Activated naive CD4-positive, alpha-beta T cell treated with Interleukin-2 at 50 U/mL for 16 hours (primary cell): ENCODE data around the gene SAMD7.

Source experiments
- DNase-seq: peaks from one replicate; pipeline ENCODE4 v3.0.0-alpha.2; 2020

SAMD7 gene

DNA sequence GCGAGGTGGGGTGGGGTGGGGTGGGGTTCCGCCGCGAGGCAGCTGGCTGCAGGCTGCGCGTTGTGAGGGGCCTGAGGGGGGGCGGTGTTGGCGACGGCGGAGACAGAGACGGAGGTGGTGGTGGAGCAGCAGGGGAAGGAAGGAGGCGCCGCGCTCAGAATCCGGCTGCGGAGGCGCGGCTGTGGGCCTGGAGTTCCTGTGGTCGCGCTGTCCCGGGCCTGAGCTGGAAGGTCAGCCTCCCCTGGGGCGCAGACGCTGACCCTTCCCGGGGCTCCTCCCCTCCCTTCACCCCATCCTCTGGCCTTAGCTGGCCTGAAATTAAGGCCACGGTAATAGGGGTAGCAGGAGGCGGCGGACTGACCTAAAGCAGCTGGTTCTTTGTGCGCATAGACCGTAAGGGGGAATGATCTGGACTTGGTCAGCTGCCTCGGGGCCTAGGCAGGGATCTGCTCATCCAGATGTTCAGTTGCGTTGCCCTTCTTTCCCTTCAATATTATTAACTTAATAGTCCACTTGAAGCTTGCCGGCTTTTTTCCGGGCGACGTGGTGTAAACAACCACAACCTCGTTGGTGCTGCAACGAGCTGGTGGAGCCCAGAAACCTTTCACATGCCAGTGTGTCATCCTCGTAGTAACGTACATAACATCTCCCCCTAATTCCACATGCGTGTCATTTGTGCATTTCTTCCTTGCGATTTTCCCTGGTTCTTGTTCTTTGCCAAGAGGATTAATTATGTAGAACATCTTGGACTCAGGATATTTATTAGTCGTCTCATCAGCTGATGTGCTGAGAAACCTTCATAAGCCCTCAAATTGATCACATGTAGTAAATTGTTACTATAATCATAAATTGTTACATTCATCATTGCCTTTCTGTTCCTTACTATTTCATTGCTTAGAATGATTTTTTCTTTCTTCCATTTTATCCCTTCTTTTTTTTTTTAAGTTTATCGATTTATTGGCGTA is 55.9 kb downstream of the SAMD7 start:
- DNase-seq: peak; percentile 33

GRCh38 chr3:169968224-169968885 is 57.0 kb downstream of the SAMD7 start:
- no peak for DNase-seq

DNA sequence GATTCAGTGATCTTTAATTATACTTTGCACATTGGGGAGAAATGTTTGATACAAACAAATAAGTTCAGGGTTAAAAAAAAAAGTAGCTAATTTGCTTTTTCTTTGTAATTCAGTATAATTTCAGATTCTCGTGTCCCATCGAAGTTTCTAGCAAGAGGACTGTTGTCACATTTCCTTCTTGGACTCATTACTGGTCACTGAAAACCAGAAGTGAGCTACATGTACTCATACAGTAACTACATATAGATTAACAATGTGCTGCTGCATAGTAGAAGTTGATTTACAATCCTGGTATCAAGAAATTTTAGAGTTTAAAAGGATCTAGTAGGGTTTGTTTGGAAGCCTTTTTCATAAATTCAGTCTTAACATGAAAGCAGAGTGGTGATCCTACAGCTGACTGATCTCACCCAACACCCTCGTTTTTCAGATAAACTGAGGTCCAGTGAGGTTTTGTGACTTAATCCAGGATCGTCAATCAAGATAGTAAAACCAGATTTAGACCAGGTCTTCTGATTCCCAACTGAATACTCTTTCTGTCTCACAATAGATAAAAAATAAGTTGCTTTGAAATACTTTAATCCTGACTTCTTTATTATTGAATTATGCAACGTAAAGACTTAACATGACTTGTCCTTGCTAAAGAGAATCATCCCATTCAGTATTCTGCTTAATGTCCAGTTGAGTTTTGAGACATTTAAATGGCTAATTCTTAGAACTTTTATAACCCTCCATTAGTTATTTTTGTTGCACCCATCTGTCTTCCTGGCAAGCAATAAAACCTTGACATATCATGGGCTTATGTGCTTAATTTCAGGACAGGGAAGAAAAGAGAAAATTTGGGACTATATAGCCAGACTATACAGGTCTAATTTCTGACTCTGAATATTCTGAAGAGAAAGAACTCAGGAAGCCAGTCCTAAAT is 58.1 kb downstream of the SAMD7 start:
- no peak for DNase-seq

DNA sequence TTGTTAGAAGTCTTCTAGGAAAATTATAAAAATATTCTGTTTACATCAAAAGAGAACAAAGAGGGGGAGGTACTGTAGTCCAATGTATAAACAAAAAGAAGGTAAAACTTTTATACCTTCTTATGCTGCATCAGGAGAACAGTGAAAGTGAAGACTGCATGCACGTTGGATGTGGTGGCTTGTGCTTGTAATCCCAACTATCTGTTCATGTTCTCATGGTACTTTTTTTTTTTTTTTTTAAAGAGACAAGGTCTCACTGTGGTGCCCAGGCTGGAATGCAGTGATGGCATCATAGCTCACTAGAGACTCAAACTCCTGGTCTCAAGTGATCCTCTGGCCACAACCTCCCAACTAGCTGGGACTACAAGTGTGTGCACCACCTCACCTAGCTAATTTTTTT is 59.5 kb downstream of the SAMD7 start:
- no peak for DNase-seq

DNA sequence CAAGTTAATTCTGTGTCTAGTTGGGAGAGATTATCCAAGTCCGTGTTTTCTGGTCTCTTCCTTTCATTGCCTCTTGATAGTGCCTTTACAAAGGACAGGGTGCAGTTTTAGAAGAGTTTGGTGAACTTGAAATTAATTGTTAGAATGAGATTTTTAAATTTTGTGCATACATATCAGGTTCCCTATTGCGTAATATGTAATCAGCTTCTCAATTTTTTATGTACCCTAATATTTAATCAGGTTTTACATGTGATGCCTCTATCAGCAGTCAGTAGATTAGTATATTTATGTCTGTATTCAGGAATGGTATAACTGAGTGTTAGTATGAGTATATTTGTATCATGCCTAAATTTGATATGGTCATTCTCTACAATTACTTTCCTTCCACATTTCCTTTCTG is 60.1 kb downstream of the SAMD7 start:
- no peak for DNase-seq

- no peak for DNase-seq
Measured at GRCh38 chr3:169980055-169980454, 68.7 kb downstream of the SAMD7 start.

- DNase-seq: no peak
Measured at GRCh38 chr3:169984292-169984691, 72.9 kb downstream of the SAMD7 start.
